GM12875 (cell line): ENCODE results near the gene SNX9.

ENCODE experiments used
- H3K4me3 ChIP-seq: one replicate; pipeline ENCODE4 v1.5.1; 2011; ENCODE audit warnings: low read depth, low read length, control low read depth
- TF ChIP-seq, protein P1 (sequence below): IDR thresholded peaks from 2 replicates; pipeline ENCODE4 v1.5.1; 2011; ENCODE audit warnings: low read depth, mild to moderate bottlenecking, control low read depth, inconsistent platforms, low read length, moderate library complexity, borderline replicate concordance; ENCODE audit not compliant: insufficient read depth

SNX9 gene

DNA sequence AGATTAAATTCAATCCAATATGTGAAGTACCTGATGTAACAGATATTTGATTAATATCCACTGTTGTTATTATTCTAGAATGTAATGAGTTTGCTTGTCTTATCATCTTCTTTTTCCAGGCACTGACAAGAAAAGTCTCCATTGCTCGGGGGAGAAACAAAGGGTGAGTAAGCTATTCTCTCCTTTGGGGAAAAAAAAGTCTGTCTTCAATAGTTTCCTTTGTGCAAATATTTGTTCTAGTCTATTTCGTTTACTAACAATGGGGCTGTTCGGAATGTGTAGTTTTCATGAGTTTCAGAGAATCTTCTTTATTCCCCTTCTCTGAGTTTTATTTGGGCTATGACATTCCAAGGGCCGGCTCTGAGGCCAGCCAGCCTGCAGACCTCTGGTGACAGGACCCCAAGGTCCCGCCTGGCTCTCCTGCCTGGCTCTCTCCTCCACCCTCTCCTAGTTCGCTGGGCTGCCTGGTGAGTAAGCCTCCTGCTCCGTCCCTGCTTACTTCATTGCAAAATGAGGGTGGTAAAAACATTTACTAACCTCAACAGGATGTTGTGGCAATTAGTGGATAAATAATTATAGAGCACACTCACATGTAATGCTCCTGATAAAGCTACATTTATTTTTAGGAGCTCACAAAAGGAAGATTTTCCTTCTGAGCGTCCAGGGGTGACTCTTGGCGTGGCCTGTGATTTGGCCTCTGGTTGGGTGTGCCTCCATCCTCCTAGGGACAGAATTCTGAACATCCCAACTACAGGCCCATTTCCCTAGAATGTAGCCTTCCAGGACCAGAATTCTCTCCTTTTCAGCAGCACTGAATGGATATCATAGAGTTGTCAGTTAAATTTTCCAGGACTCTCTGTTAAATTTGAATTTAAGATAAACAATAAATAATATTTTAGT, 43.1 kb upstream of the SNX9 start:
- TF ChIP-seq, protein P1, sequence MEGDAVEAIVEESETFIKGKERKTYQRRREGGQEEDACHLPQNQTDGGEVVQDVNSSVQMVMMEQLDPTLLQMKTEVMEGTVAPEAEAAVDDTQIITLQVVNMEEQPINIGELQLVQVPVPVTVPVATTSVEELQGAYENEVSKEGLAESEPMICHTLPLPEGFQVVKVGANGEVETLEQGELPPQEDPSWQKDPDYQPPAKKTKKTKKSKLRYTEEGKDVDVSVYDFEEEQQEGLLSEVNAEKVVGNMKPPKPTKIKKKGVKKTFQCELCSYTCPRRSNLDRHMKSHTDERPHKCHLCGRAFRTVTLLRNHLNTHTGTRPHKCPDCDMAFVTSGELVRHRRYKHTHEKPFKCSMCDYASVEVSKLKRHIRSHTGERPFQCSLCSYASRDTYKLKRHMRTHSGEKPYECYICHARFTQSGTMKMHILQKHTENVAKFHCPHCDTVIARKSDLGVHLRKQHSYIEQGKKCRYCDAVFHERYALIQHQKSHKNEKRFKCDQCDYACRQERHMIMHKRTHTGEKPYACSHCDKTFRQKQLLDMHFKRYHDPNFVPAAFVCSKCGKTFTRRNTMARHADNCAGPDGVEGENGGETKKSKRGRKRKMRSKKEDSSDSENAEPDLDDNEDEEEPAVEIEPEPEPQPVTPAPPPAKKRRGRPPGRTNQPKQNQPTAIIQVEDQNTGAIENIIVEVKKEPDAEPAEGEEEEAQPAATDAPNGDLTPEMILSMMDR, result no peak
- H3K4me3 ChIP-seq, result no peak overlapping the region

DNA sequence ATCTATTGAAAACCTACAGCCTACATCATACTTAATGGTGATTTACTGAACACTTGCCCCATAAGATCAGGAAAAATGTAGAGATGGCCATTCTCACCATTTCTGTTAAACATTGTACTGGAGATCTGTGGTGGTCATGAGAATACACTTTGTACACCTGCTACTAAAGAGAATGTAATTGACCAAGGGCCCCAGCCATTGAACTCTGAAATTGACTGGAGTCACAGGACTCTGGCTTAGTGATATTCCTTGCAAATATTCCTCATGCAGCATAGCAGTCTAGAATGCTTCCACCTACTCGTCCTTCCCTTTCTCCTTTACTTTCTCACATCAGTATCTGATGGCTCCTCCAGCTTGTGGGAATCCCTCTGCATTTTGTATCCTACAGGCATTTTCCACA, 37.4 kb upstream of the SNX9 start:
- TF ChIP-seq, protein P1, result no peak
- no peak overlapping the region for H3K4me3 ChIP-seq

DNA sequence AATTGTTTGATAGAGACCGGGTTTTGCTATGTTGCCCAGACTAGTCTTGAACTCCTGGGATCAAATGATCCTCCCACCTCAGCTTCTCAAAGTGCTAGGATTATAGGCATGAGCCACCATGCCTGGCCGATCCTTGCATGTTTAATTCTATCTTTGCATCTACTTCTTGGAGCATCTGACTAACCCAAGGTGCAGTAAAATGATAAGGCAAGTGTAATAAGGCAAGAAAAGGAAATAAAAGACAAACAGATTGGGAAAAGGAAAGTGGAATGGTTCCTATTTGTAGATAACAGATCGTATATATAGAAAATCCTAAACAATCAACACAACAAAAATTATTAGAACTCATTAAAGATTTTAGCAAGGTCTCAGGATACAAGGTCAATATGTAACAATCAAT, 36.8 kb upstream of the SNX9 start:
- H3K4me3 ChIP-seq, result no peak overlapping the region
- TF ChIP-seq, protein P1, result no peak

DNA sequence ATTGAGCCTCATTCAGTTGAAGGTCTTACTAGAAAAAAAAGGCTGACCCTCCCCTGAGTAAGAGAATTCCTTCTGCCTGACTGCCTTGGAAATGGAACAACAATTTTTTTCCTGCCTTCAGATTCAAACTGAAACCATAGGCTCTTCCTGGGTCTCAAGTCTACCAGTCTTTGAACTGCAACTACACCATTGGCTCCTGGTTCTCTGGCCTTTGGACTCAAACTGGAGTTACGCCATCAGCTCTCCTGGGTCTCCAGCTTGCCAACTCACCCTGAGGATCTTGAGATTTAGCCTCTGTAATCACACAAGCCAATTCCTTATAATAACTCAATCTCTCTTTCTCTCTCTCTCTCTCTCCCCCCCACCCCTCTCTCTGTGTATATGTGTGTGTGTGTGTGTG, 36.0 kb upstream of the SNX9 start:
- no peak overlapping the region for H3K4me3 ChIP-seq
- TF ChIP-seq, protein P1, result no peak

DNA sequence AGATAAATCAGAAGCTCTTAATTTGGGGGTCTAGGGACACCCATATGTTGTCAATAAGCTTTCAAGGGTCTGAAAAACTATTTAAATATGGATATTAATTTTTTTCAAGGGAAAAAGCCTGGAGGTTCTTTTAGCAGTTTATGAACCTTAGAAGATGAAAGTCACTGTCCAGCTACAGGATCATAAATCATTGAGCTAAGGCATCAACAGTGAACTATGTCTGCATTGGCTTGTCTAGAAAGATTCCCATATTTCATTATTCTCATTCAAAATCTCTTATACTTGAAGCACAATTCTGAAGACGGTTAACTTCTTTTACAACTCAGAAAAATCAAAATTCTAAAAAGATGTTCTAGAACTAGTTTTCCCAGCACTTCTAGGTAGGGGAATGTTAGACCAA, 34.9 kb upstream of the SNX9 start:
- TF ChIP-seq, protein P1, result no peak
- H3K4me3 ChIP-seq, result no peak overlapping the region

DNA sequence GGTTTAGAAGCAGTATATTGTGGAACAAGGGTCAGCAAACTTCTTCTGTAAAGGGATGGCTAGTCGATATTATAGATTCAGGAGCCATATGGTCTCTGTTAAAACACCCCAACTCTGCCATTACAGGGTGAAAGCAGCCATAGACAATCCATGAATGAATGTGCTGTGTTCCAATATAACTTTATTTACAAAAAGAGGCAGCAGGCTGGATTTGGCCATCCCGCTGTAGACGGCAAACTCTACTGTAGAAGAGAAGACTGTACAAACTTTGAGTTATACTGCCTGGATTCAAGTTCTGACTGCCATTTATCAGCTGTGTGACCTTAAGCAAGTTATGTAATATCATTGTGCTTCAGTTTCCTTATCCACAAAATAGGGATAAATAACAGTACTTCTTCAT, 33.7 kb upstream of the SNX9 start:
- no peak overlapping the region for H3K4me3 ChIP-seq
- TF ChIP-seq, protein P1, result no peak

DNA sequence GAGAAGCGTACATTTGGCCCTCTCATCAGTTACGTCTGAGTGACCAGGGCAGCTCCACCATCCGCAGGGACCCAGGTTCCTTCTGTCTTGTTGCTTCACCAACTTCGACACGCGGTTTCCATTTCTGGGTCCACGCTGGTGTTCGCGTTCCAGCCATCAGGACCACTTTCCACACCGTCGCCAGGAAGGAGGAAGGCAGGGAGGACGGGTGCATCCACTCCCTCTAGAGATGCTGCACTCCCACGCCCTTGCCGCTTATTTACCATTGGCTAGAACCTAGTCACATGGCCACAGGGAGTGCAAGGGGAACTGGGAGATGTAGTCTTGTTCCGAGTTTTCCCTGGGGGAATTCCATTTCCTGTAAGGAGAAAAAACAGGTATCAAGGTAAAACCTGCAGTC, 33.2 kb upstream of the SNX9 start:
- TF ChIP-seq, protein P1, result no peak
- no peak overlapping the region for H3K4me3 ChIP-seq
